HG03469 (cell line): ENCODE results near the gene MAB21L1.

Experiments used
- ATAC-seq: cut with Tn5 transposase; IDR thresholded peaks from one replicate; pipeline ENCODE4 v1.9.1; 2021; ENCODE audit warnings: mild to moderate bottlenecking, moderate library complexity, moderate number of reproducible peaks; ENCODE audit not compliant: unreplicated experiment

The MAB21L1 gene

DNA sequence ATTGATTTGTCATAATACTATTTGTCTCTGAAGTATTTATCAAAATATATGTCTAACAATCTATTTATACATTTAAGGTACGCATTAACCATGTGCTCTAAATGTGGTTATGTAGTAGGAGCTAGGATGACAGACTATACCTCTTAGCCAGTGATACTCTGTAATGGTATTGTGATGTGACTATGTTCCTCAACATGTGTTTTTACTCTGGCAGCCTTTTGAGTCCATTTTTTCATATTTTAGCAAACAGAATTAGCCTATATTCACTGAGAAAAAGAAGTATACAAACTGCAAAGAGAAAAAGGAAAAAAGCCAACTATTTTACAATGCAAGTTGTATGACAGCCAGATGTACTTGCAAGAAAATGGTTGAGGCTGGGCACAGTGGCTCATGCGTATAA, 26.7 kb downstream of the MAB21L1 start:
- ATAC-seq = no peak

DNA sequence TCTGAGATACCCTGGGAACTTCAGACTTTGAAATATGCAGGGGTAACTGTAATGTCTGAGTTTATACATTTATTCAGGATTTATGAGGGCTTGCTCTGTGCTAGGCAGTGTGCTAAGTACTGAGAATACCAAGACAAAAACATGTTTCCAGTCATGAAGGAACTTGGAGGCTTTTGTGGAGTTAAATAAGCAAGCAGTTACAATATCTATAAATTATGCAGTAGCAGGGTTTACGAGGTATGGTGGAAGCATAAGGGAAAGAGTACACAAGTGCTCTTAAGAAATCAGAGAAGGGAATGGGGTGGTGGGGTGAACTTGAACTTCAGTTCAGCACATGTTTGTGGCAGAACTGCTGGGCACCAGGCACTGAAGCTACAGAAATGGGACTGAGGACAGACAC, 28.0 kb downstream of the MAB21L1 start:
- no peak for ATAC-seq
